ENCODE results near the gene NOTCH1. TPM values are rescaled to one million over a fixed set of nuclear protein-coding genes. Genes with fewer than 3 reads are reported as not detected.

Gene NOTCH1
- total RNA-seq, 1 experiment from 2014 or later = 95.6 TPM

GRCh38 chr9:136476369-136477150 is 69.3 kb downstream of the NOTCH1 start:
- H3K27me3 Mint-ChIP-seq (ENCODE audit: low read depth) = no peaks in the 10 kb centered on the region
- no peak overlapping the region for H3K27ac Mint-ChIP-seq
- H3K4me1 Mint-ChIP-seq = peaks cover 3% of the 10 kb centered on the region
- no peak overlapping the region for H3K4me3 Mint-ChIP-seq
- no peaks in the 10 kb centered on the region for H3K9me3 Mint-ChIP-seq
- peaks cover 47% of the 10 kb centered on the region for H3K36me3 Mint-ChIP-seq
- DNase-seq (ENCODE audit: low spot score) = no peak
- TF ChIP-seq FOXJ3 (CRISPR knock-in tag; IDR thresholded peaks at IDR 0.05; ENCODE audit: borderline replicate concordance) (no peak), AR (CRISPR knock-in tag; IDR thresholded peaks at IDR 0.05) (no peak), ZNF232 (CRISPR knock-in tag; IDR thresholded peaks at IDR 0.05) (no peak)
- TF ChIP-seq, protein P1, sequence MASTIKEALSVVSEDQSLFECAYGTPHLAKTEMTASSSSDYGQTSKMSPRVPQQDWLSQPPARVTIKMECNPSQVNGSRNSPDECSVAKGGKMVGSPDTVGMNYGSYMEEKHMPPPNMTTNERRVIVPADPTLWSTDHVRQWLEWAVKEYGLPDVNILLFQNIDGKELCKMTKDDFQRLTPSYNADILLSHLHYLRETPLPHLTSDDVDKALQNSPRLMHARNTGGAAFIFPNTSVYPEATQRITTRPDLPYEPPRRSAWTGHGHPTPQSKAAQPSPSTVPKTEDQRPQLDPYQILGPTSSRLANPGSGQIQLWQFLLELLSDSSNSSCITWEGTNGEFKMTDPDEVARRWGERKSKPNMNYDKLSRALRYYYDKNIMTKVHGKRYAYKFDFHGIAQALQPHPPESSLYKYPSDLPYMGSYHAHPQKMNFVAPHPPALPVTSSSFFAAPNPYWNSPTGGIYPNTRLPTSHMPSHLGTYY (CRISPR knock-in tag; IDR thresholded peaks at IDR 0.05) = no peak
- TF ChIP-seq, protein P2, sequence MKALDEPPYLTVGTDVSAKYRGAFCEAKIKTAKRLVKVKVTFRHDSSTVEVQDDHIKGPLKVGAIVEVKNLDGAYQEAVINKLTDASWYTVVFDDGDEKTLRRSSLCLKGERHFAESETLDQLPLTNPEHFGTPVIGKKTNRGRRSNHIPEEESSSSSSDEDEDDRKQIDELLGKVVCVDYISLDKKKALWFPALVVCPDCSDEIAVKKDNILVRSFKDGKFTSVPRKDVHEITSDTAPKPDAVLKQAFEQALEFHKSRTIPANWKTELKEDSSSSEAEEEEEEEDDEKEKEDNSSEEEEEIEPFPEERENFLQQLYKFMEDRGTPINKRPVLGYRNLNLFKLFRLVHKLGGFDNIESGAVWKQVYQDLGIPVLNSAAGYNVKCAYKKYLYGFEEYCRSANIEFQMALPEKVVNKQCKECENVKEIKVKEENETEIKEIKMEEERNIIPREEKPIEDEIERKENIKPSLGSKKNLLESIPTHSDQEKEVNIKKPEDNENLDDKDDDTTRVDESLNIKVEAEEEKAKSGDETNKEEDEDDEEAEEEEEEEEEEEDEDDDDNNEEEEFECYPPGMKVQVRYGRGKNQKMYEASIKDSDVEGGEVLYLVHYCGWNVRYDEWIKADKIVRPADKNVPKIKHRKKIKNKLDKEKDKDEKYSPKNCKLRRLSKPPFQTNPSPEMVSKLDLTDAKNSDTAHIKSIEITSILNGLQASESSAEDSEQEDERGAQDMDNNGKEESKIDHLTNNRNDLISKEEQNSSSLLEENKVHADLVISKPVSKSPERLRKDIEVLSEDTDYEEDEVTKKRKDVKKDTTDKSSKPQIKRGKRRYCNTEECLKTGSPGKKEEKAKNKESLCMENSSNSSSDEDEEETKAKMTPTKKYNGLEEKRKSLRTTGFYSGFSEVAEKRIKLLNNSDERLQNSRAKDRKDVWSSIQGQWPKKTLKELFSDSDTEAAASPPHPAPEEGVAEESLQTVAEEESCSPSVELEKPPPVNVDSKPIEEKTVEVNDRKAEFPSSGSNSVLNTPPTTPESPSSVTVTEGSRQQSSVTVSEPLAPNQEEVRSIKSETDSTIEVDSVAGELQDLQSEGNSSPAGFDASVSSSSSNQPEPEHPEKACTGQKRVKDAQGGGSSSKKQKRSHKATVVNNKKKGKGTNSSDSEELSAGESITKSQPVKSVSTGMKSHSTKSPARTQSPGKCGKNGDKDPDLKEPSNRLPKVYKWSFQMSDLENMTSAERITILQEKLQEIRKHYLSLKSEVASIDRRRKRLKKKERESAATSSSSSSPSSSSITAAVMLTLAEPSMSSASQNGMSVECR (CRISPR knock-in tag; IDR thresholded peaks at IDR 0.05; ENCODE audit: borderline replicate concordance) = no peak
- TF ChIP-seq, protein P3, sequence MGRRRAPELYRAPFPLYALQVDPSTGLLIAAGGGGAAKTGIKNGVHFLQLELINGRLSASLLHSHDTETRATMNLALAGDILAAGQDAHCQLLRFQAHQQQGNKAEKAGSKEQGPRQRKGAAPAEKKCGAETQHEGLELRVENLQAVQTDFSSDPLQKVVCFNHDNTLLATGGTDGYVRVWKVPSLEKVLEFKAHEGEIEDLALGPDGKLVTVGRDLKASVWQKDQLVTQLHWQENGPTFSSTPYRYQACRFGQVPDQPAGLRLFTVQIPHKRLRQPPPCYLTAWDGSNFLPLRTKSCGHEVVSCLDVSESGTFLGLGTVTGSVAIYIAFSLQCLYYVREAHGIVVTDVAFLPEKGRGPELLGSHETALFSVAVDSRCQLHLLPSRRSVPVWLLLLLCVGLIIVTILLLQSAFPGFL (CRISPR knock-in tag; IDR thresholded peaks at IDR 0.05; ENCODE audit: borderline replicate concordance) = no peak
- POLR2A ChIA-PET = no interaction called here
- no peak for ATAC-seq
- CTCF ChIA-PET = no interaction called here

DNA sequence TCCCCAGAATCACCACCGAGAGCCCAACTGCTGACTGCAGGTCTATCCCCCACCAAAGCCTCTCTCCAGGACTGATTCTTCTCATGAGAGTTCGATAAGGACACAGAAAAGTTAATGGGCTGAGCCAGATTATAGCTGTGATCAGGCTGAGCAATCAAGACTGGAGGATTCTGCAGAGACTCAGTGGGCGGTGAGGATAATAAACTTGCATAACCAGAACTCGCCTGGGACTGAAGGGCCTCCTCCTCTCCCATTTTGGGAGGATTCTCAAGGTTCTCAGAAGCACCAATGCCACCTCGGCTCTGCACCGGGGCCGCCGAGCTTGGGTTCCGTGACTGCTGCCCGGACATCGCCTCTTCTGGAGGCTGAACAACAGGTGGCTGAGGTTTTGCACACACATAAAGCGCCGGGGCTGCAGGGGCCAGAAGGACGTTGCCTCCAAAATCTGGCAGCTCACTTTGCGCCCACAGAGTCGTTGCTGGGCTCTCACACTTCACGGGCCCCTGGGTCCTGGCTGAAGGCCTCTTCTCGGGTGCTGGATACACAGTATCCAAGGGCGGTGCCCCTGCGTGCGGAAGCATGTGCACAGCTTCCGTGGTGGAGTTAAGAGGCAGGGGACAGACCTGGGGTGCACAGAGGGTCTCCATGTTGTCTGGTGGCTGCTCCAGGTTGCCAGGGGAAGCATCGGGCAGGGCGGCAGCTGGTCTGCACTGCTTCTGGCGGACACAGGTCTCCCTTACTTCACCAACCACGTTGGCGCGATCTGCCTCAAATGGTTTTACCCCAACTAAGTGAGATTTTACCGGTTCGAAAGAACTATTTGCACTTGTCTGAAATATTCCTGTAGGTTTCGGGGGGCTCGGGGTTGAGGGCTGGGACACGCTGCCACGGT is 70.6 kb downstream of the NOTCH1 start:
- H3K27me3 Mint-ChIP-seq (ENCODE audit: low read depth) = no peaks in the 10 kb centered on the region
- H3K4me3 Mint-ChIP-seq = no peak overlapping the region
- H3K27ac Mint-ChIP-seq = no peak overlapping the region
- no peaks in the 10 kb centered on the region for H3K4me1 Mint-ChIP-seq
- peaks cover 54% of the 10 kb centered on the region for H3K36me3 Mint-ChIP-seq
- TF ChIP-seq TEAD1 (CRISPR knock-in tag; IDR thresholded peaks at IDR 0.05) (no peak), JUN (CRISPR knock-in tag; IDR thresholded peaks at IDR 0.05) (no peak)
- no peak for ATAC-seq
- ChIA-PET CTCF (no interaction called here), POLR2A (no interaction called here)
- no peaks in the 10 kb centered on the region for H3K9me3 Mint-ChIP-seq
- DNase-seq (ENCODE audit: low spot score) = no peak

DNA sequence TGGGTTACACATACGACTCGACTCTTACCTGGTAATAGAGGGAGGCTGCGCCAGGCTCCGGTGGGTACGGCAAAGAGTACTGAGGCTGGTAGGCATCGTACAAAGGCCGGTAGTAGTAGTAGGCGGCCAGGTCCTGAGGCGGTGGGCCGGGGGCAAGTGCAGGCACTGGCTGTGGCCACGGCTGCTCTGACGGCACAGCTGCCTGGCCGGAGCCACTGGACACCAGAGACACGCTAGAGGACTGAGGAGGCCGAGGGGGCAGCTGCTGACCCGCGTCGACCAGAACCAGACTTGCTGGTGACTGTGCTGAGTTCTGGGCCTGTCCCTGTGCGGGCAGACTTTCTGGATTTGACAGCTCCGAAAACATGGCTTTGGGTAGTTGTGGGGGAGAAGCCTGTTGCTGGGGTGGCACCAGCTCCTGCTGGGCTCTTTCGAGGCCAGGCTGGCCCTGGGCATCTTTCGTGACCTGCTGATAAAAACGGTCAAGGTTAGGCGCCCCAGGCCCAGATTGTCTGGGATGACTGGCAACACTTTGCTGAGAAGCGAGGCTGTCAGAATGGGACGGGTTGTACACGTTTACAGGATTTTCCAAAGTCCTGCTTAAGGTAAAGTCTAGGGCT is 71.7 kb downstream of the NOTCH1 start:
- POLR2A ChIA-PET = no interaction called here
- TF ChIP-seq OVOL2 (CRISPR knock-in tag; IDR thresholded peaks at IDR 0.05; ENCODE audit: borderline replicate concordance) (no peak), HMGA2 (CRISPR knock-in tag; IDR thresholded peaks at IDR 0.05) (no peak)
- TF ChIP-seq, protein P4, sequence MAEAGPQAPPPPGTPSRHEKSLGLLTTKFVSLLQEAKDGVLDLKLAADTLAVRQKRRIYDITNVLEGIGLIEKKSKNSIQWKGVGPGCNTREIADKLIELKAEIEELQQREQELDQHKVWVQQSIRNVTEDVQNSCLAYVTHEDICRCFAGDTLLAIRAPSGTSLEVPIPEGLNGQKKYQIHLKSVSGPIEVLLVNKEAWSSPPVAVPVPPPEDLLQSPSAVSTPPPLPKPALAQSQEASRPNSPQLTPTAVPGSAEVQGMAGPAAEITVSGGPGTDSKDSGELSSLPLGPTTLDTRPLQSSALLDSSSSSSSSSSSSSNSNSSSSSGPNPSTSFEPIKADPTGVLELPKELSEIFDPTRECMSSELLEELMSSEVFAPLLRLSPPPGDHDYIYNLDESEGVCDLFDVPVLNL (CRISPR knock-in tag; IDR thresholded peaks at IDR 0.05; ENCODE audit: borderline replicate concordance, low read depth) = no peak
- TF ChIP-seq, protein P1 (CRISPR knock-in tag; IDR thresholded peaks at IDR 0.05) = no peak
- TF ChIP-seq, protein P5, sequence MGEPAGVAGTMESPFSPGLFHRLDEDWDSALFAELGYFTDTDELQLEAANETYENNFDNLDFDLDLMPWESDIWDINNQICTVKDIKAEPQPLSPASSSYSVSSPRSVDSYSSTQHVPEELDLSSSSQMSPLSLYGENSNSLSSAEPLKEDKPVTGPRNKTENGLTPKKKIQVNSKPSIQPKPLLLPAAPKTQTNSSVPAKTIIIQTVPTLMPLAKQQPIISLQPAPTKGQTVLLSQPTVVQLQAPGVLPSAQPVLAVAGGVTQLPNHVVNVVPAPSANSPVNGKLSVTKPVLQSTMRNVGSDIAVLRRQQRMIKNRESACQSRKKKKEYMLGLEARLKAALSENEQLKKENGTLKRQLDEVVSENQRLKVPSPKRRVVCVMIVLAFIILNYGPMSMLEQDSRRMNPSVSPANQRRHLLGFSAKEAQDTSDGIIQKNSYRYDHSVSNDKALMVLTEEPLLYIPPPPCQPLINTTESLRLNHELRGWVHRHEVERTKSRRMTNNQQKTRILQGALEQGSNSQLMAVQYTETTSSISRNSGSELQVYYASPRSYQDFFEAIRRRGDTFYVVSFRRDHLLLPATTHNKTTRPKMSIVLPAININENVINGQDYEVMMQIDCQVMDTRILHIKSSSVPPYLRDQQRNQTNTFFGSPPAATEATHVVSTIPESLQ (CRISPR knock-in tag; IDR thresholded peaks at IDR 0.05) = no peak
- peaks cover 58% of the 10 kb centered on the region for H3K36me3 Mint-ChIP-seq
- ATAC-seq (no peak), DNase-seq (ENCODE audit: low spot score) (no peak)
- H3K27me3 Mint-ChIP-seq (ENCODE audit: low read depth) = no peaks in the 10 kb centered on the region
- no peaks in the 10 kb centered on the region for H3K4me1 Mint-ChIP-seq
- H3K9me3 Mint-ChIP-seq = no peaks in the 10 kb centered on the region
- H3K4me3 Mint-ChIP-seq = no peak overlapping the region
- H3K27ac Mint-ChIP-seq = no peak overlapping the region
- CTCF ChIA-PET = no interaction called here

Measured in WTC11 (cell line).